Neural cell (in vitro differentiated cells): ENCODE measurements around the gene PAFAH1B1. TPM values are rescaled to one million over a fixed set of nuclear protein-coding genes. Genes with fewer than 3 reads are reported as not detected.
"Not testable (repeated sequence)": the region's sequence is repeated elsewhere in the genome, so short reads cannot be mapped to it uniquely, and the experiment has no call there.

Experiments
- H2AFZ ChIP-seq: fragments of 200-600, 300-800 bp; sonication (generic), shearing (Covaris generic); 2 replicates; pipeline ENCODE4 v1.6.0; 2014; ENCODE audit warnings: low read depth, mild to moderate bottlenecking, antibody characterized with exemption, low read length, moderate library complexity
- H3F3A ChIP-seq: fragments of 200-600 bp; shearing (Covaris generic); 2 replicates; pipeline ENCODE4 v1.6.1; 2016; ENCODE audit warnings: mild to moderate bottlenecking, moderate library complexity, mixed read lengths, antibody characterized with exemption, low read length; ENCODE audit not compliant: insufficient read depth, poor library complexity, severe bottlenecking
- H3K27ac ChIP-seq: fragments of 200-600, 300-800 bp; sonication (generic), shearing (Covaris generic); 2 replicates; pipeline ENCODE4 v1.5.1; 2014; ENCODE audit warnings: mild to moderate bottlenecking, low read length, moderate library complexity
- H3K27me3 ChIP-seq: fragments of 300-800, 200-600 bp; sonication (generic), shearing (Covaris generic); 2 replicates; pipeline ENCODE4 v1.6.0; 2014; ENCODE audit warnings: mild to moderate bottlenecking, low read depth, low read length, moderate library complexity; ENCODE audit not compliant: insufficient read depth
- H3K36me3 ChIP-seq: fragments of 300-800, 200-600 bp; sonication (generic), shearing (Covaris generic); 2 replicates; pipeline ENCODE4 v1.5.1; 2014; ENCODE audit warnings: mild to moderate bottlenecking, antibody characterized with exemption, low read length, moderate library complexity; ENCODE audit not compliant: insufficient read depth
- H3K4me2 ChIP-seq: fragments of 300-800, 200-600 bp; sonication (generic), shearing (Covaris generic); 2 replicates; pipeline ENCODE4 v1.6.0; 2014; ENCODE audit warnings: mild to moderate bottlenecking, low read length
- H3K4me3 ChIP-seq: fragments of 300-800, 200-600 bp; sonication (generic), shearing (Covaris generic); 2 replicates; pipeline ENCODE4 v1.5.1; 2014; ENCODE audit warnings: mild to moderate bottlenecking, low read length, moderate library complexity
- H3K79me2 ChIP-seq: fragments of 200-600 bp; shearing (Covaris generic); replicated peaks from 2 replicates; pipeline ENCODE4 v1.6.0; 2014; ENCODE audit warnings: mild to moderate bottlenecking, low read length, moderate library complexity; ENCODE audit not compliant: insufficient read depth
- H3K9ac ChIP-seq: fragments of 300-800, 200-600 bp; sonication (generic), shearing (Covaris generic); 2 replicates; pipeline ENCODE4 v1.6.1; 2016; ENCODE audit warnings: mild to moderate bottlenecking, low read length, mixed read lengths
- H3K9me2 ChIP-seq: fragments of 200-600 bp; shearing (Covaris generic); 2 replicates; pipeline ENCODE4 v1.6.1; 2016; ENCODE audit warnings: mild to moderate bottlenecking, low read length, mixed read lengths; ENCODE audit not compliant: insufficient read depth
- H3K9me3 ChIP-seq: fragments of 200-600, 300-800 bp; sonication (generic), shearing (Covaris generic); 2 replicates; pipeline ENCODE4 v1.6.1; 2016; ENCODE audit warnings: mild to moderate bottlenecking, mixed run types, low read length, moderate library complexity, mixed read lengths
- H4K20me1 ChIP-seq: fragments of 200-600 bp; shearing (Covaris generic); 2 replicates; pipeline ENCODE4 v1.6.1; 2016; ENCODE audit warnings: mild to moderate bottlenecking, mixed run types; ENCODE audit not compliant: insufficient read depth
- EP300 ChIP-seq: fragments of 450-650 bp; conservative IDR thresholded peaks from 2 replicates; pipeline ENCODE4 v1.6.1; 2014; ENCODE audit warnings: antibody characterized with exemption, mild to moderate bottlenecking, moderate library complexity; ENCODE audit not compliant: poor library complexity, severe bottlenecking
- EZH2 ChIP-seq: fragments of 200-600, 300-800 bp; shearing (Covaris generic), sonication (generic); IDR thresholded peaks from 2 replicates; pipeline ENCODE4 v1.6.1; 2014; ENCODE audit warnings: antibody characterized with exemption, low read length, borderline replicate concordance, mild to moderate bottlenecking; ENCODE audit not compliant: insufficient read depth, poor library complexity, severe bottlenecking
- MXI1 ChIP-seq: fragments of 450-650 bp; conservative IDR thresholded peaks from 2 replicates; pipeline ENCODE4 v1.6.1; 2014; ENCODE audit warnings: antibody characterized with exemption, mild to moderate bottlenecking; ENCODE audit not compliant: poor library complexity, severe bottlenecking
- POLR2AphosphoS5 ChIP-seq: IDR thresholded peaks from 2 replicates; pipeline ENCODE4 v1.6.1; 2012
- RAD21 ChIP-seq: fragments of 450-650 bp; conservative IDR thresholded peaks from 2 replicates; pipeline ENCODE4 v1.6.1; 2014; ENCODE audit warnings: antibody characterized with exemption, mild to moderate bottlenecking, moderate library complexity
- SMC3 ChIP-seq: fragments of 450-650 bp; conservative IDR thresholded peaks from 2 replicates; pipeline ENCODE4 v1.6.1; 2014; ENCODE audit warnings: antibody characterized with exemption, mild to moderate bottlenecking, moderate library complexity; ENCODE audit not compliant: poor library complexity
- TAF1 ChIP-seq: IDR thresholded peaks from 2 replicates; pipeline ENCODE4 v1.6.1; 2012; ENCODE audit warnings: low read depth
- polyA plus RNA-seq: library from polyadenylated mRNA; depleted of rRNA; stranded (reverse); fragments of >200 nt; gene quantifications from 2 replicates; pipeline ENCODE4 v1.2.3, GENCODE V29; 2014
- TF ChIP-seq, protein P1 (sequence below): fragments of 450-650 bp; IDR thresholded peaks from 2 replicates; pipeline ENCODE4 v1.5.1; 2014; ENCODE audit warnings: antibody characterized with exemption, mild to moderate bottlenecking, moderate library complexity; ENCODE audit not compliant: poor library complexity, severe bottlenecking
- TF ChIP-seq, protein P2 (sequence below): IDR thresholded peaks from 2 replicates; pipeline ENCODE4 v1.6.1; 2012; ENCODE audit warnings: borderline replicate concordance

The PAFAH1B1 gene
- polyA plus RNA-seq, 1 donor from 2014 or later = 305 TPM

DNA sequence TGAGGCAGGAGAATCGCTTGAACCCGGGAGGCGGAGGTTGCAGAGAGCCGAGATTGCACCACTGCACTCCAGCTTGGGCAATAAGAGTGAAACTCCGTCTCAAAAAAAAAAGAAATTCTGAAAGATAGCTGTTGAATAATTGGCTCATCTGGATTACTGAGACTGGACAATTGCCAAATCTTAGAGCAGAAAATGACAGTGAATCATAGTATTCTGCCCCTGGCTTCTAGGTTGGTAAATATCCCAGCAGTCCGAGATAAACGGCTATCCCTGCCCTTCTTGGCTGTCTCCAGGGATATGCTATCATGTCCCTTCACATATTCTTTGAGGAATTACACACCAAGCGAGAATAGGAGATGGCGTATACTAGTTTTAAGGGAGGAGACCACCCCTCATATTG lies 46.3 kb upstream of the PAFAH1B1 start:
- Histone ChIP-seq H4K20me1 (no peaks in the 10 kb centered on the region), H3K4me2 (no peak overlapping the region), H3K9ac (no peak overlapping the region), H3F3A (no peaks in the 10 kb centered on the region), H3K9me3 (no peaks in the 10 kb centered on the region), H3K27ac (no peak overlapping the region), H3K79me2 (no peaks in the 10 kb centered on the region), H2AFZ (no peak overlapping the region), H3K4me3 (no peak overlapping the region), H3K36me3 (no peaks in the 10 kb centered on the region), H3K27me3 (no peaks in the 10 kb centered on the region), H3K9me2 (no peaks in the 10 kb centered on the region)
- TF ChIP-seq TAF1 = no peak
- no peak for TF ChIP-seq EP300
- TF ChIP-seq, protein P1, sequence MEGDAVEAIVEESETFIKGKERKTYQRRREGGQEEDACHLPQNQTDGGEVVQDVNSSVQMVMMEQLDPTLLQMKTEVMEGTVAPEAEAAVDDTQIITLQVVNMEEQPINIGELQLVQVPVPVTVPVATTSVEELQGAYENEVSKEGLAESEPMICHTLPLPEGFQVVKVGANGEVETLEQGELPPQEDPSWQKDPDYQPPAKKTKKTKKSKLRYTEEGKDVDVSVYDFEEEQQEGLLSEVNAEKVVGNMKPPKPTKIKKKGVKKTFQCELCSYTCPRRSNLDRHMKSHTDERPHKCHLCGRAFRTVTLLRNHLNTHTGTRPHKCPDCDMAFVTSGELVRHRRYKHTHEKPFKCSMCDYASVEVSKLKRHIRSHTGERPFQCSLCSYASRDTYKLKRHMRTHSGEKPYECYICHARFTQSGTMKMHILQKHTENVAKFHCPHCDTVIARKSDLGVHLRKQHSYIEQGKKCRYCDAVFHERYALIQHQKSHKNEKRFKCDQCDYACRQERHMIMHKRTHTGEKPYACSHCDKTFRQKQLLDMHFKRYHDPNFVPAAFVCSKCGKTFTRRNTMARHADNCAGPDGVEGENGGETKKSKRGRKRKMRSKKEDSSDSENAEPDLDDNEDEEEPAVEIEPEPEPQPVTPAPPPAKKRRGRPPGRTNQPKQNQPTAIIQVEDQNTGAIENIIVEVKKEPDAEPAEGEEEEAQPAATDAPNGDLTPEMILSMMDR = no peak
- TF ChIP-seq SMC3 = no peak
- TF ChIP-seq, protein P2, sequence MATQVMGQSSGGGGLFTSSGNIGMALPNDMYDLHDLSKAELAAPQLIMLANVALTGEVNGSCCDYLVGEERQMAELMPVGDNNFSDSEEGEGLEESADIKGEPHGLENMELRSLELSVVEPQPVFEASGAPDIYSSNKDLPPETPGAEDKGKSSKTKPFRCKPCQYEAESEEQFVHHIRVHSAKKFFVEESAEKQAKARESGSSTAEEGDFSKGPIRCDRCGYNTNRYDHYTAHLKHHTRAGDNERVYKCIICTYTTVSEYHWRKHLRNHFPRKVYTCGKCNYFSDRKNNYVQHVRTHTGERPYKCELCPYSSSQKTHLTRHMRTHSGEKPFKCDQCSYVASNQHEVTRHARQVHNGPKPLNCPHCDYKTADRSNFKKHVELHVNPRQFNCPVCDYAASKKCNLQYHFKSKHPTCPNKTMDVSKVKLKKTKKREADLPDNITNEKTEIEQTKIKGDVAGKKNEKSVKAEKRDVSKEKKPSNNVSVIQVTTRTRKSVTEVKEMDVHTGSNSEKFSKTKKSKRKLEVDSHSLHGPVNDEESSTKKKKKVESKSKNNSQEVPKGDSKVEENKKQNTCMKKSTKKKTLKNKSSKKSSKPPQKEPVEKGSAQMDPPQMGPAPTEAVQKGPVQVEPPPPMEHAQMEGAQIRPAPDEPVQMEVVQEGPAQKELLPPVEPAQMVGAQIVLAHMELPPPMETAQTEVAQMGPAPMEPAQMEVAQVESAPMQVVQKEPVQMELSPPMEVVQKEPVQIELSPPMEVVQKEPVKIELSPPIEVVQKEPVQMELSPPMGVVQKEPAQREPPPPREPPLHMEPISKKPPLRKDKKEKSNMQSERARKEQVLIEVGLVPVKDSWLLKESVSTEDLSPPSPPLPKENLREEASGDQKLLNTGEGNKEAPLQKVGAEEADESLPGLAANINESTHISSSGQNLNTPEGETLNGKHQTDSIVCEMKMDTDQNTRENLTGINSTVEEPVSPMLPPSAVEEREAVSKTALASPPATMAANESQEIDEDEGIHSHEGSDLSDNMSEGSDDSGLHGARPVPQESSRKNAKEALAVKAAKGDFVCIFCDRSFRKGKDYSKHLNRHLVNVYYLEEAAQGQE = no peak
- no peak for TF ChIP-seq RAD21
- TF ChIP-seq EZH2 = no peak
- TF ChIP-seq POLR2AphosphoS5 = no peak
- TF ChIP-seq MXI1 = no peak

DNA sequence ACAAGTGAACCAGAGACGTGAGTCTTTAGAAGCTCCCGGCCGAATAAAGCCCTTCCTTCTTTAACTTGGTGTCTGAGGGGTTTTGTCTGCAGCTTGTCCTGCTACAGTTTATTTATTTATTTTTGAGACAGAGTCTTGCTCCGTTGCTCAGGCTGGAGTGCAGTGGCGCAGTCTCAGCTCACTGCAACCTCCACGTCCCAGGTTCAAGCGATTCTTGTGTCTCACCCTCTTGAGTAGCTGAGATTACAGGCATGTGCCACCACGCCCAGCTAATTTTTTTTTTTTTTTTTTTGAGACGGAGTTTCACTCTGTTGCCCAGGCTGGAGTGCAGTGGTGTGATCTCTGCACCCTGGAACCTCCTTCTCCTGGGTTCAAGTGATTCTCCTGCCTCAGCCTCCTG lies 45.4 kb upstream of the PAFAH1B1 start:
- H3K79me2 ChIP-seq, H3F3A ChIP-seq, H3K9me2 ChIP-seq, H3K9ac ChIP-seq, H3K4me2 ChIP-seq, H3K36me3 ChIP-seq, H4K20me1 ChIP-seq, H2AFZ ChIP-seq, H3K4me3 ChIP-seq, H3K27ac ChIP-seq, H3K27me3 ChIP-seq, H3K9me3 ChIP-seq: not testable (repeated sequence)
